ENCODE data around the gene NBEAL2. TPM values are rescaled to one million over a fixed set of nuclear protein-coding genes. Genes with fewer than 3 reads are reported as not detected.

The NBEAL2 gene
- total and polyA plus RNA-seq, 3 donors from 2014 or later: 16.2 to 44.8 (median 40.2) TPM

- 63 to 80% methylated on average over 1 to 5 of the region's 5 CpGs for WGBS, 2 donors
- TF ChIP-seq, protein P1, sequence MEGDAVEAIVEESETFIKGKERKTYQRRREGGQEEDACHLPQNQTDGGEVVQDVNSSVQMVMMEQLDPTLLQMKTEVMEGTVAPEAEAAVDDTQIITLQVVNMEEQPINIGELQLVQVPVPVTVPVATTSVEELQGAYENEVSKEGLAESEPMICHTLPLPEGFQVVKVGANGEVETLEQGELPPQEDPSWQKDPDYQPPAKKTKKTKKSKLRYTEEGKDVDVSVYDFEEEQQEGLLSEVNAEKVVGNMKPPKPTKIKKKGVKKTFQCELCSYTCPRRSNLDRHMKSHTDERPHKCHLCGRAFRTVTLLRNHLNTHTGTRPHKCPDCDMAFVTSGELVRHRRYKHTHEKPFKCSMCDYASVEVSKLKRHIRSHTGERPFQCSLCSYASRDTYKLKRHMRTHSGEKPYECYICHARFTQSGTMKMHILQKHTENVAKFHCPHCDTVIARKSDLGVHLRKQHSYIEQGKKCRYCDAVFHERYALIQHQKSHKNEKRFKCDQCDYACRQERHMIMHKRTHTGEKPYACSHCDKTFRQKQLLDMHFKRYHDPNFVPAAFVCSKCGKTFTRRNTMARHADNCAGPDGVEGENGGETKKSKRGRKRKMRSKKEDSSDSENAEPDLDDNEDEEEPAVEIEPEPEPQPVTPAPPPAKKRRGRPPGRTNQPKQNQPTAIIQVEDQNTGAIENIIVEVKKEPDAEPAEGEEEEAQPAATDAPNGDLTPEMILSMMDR (IDR thresholded peaks at IDR 0.05): no peak
- no peak for TF ChIP-seq POLR2A (IDR thresholded peaks at IDR 0.05)
- H3K9me3 ChIP-seq: no peaks in the 10 kb centered on the region
- no peak overlapping the region for H3K27ac ChIP-seq
- H3K4me1 ChIP-seq: peaks cover 3% of the 10 kb centered on the region
- no peak for DNase-seq
- H3K27me3 ChIP-seq: no peaks in the 10 kb centered on the region
- no peaks in the 10 kb centered on the region for H3K36me3 ChIP-seq (ENCODE audit: low read depth, missing control alignments)
- H3K4me3 ChIP-seq: no peak overlapping the region
- intact Hi-C loops (cut with DNase I; ENCODE audit: low total_unique reads): no loop called here
Measured at GRCh38 chr3:46981932-46982471, 2.5 kb downstream of the NBEAL2 start.

GRCh38 chr3:46982546-46982945 lies 3.1 kb downstream of the NBEAL2 start:
- 85 to 90% methylated on average over 2 of the region's 2 CpGs for WGBS, 2 donors
- no peak for TF ChIP-seq POLR2A (IDR thresholded peaks at IDR 0.05)

DNA sequence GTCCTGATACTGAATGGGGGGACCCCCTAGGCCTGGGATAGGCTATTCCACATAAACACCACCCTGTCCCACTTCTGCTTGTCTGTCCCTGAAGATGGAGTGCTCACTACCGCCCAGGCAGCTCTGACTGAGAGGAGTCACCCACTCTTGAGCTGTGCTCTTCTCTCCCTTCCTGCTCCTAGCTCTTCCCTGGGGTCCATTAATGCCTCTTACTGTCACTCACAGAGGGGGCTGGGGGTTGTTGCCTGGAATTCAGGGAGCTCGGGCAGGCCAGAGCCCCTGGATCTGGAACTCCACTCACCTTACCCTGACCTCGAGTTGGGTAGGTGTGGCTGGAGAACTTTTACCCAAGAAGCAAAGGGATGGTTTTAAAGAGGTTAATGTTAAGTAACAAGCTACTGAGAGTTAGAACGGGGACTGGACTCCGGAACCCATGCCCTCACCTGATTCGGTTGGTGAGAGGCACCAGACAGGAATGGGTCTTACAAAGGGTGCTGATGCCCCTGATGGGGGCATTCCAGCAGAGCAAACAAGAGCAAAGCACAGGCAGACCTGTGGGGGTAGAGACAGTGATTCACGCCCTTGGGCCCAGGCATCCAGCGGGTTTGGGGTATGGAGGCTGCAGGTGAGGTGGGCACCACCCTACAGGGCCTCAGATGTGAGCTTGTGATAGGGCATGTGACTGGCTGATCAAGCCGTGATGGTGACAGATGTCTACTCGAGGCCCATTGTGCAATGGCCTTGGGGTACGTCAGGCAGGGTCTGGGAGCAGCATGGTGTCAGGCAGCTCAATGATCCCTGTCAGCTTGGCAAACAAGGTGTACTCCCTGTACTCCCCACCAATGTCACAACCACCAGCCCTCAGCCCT lies 5.4 kb downstream of the NBEAL2 start:
- WGBS, 2 donors: 96 to 97% methylated on average over 11 of the region's 11 CpGs
- TF ChIP-seq POLR2A (IDR thresholded peaks at IDR 0.05): no peak
- TF ChIP-seq, protein P1 (IDR thresholded peaks at IDR 0.05): no peak

More at GRCh38 chr3:46982546-46982945, 3.1 kb downstream of the NBEAL2 start:
- Histone ChIP-seq H3K27me3 (no peaks in the 10 kb centered on the region), H3K4me3 (no peak overlapping the region), H3K9me3 (no peaks in the 10 kb centered on the region), H3K36me3 (ENCODE audit: low read depth, missing control alignments) (no peaks in the 10 kb centered on the region), H3K4me1 (peaks cover 3% of the 10 kb centered on the region), H3K27ac (no peak overlapping the region)
- intact Hi-C loops (cut with DNase I; ENCODE audit: low total_unique reads): no loop called here
- no peak for DNase-seq

DNA sequence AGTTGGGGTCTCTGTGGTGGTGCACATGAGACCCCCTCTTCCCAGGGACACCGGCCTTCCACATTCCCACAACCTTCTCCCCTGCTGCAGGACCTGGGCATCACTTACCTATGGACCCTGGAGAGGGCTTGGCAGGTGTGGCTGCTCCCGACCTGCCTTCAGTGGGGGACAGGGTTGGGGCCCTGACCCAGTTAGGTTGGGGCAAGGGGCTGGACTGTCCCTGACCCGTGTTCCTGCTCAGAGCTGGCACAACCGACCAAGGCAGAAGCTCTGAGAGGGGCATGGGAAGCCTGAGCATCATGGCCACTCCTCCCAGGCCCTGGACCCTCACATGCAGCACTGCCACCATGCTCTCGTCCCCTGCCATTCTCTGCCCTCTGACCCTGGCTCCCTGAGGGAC lies 6.1 kb downstream of the NBEAL2 start:
- intact Hi-C loops (cut with DNase I; ENCODE audit: low total_unique reads): no loop called here
- H3K4me1 ChIP-seq: no peaks in the 10 kb centered on the region
- no peak overlapping the region for H3K27ac ChIP-seq
- TF ChIP-seq, protein P1 (IDR thresholded peaks at IDR 0.05): no peak
- TF ChIP-seq POLR2A (IDR thresholded peaks at IDR 0.05): no peak
- DNase-seq: no peak
- 80 to 94% methylated on average over 1 to 5 of the region's 5 CpGs for WGBS, 2 donors
- H3K36me3 ChIP-seq (ENCODE audit: low read depth, missing control alignments): no peaks in the 10 kb centered on the region
- no peak overlapping the region for H3K4me3 ChIP-seq
- H3K27me3 ChIP-seq: no peaks in the 10 kb centered on the region
- H3K9me3 ChIP-seq: no peaks in the 10 kb centered on the region

More for the DNA sequence above, 5.4 kb downstream of the NBEAL2 start:
- Histone ChIP-seq H3K4me3 (no peak overlapping the region), H3K4me1 (no peaks in the 10 kb centered on the region), H3K36me3 (ENCODE audit: low read depth, missing control alignments) (no peaks in the 10 kb centered on the region), H3K27ac (no peak overlapping the region), H3K27me3 (no peaks in the 10 kb centered on the region), H3K9me3 (no peaks in the 10 kb centered on the region)
- intact Hi-C loops (cut with DNase I; ENCODE audit: low total_unique reads): no loop called here
- DNase-seq: no peak

- 95% methylated on average over 4 of the region's 4 CpGs for WGBS, 2 donors
- H3K36me3 ChIP-seq (ENCODE audit: low read depth, missing control alignments): no peaks in the 10 kb centered on the region
- intact Hi-C loops (cut with DNase I; ENCODE audit: low total_unique reads): no loop called here
- H3K4me3 ChIP-seq: no peak overlapping the region
- no peaks in the 10 kb centered on the region for H3K9me3 ChIP-seq
- TF ChIP-seq, protein P1 (IDR thresholded peaks at IDR 0.05): no peak
- no peak for TF ChIP-seq POLR2A (IDR thresholded peaks at IDR 0.05)
- no peak for DNase-seq
- no peaks in the 10 kb centered on the region for H3K27me3 ChIP-seq
- no peak overlapping the region for H3K27ac ChIP-seq
- no peaks in the 10 kb centered on the region for H3K4me1 ChIP-seq
Measured at GRCh38 chr3:46986055-46986730, 6.7 kb downstream of the NBEAL2 start.

Data from testis (tissue), 3 donors.